ENCODE results near the gene GNG7.

DNA sequence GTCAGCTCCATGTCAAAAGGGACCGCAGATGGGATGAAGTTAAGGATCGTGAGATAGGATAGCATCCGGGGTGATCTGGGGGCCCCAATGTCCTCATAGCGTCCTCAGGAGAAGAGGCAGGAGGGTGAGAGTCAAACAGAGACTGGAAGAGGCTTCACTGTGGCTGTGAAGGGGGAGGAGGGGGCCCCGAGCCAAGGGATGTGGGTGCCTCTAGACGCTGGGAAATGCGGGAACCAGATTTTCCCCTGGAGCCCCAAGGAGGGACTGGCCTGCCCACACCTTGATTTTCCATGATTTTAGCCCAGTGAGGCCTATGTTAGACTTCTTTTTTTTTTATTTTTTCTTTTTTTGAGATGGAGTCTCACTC, 61.2 kb downstream of the GNG7 start:
- TF ChIP-seq, protein P1, sequence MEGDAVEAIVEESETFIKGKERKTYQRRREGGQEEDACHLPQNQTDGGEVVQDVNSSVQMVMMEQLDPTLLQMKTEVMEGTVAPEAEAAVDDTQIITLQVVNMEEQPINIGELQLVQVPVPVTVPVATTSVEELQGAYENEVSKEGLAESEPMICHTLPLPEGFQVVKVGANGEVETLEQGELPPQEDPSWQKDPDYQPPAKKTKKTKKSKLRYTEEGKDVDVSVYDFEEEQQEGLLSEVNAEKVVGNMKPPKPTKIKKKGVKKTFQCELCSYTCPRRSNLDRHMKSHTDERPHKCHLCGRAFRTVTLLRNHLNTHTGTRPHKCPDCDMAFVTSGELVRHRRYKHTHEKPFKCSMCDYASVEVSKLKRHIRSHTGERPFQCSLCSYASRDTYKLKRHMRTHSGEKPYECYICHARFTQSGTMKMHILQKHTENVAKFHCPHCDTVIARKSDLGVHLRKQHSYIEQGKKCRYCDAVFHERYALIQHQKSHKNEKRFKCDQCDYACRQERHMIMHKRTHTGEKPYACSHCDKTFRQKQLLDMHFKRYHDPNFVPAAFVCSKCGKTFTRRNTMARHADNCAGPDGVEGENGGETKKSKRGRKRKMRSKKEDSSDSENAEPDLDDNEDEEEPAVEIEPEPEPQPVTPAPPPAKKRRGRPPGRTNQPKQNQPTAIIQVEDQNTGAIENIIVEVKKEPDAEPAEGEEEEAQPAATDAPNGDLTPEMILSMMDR (IDR thresholded peaks at IDR 0.05): no peak
- TF ChIP-seq POLR2A (IDR thresholded peaks at IDR 0.05): no peak
